GM18499 (cell line): Measurements from ENCODE around the gene WDR1.

Experiments
- ATAC-seq: cut with Tn5 transposase; IDR thresholded peaks from one replicate; pipeline ENCODE4 v1.9.1; 2021; ENCODE audit warnings: moderate number of reproducible peaks; ENCODE audit not compliant: insufficient read depth, unreplicated experiment

The WDR1 gene

DNA sequence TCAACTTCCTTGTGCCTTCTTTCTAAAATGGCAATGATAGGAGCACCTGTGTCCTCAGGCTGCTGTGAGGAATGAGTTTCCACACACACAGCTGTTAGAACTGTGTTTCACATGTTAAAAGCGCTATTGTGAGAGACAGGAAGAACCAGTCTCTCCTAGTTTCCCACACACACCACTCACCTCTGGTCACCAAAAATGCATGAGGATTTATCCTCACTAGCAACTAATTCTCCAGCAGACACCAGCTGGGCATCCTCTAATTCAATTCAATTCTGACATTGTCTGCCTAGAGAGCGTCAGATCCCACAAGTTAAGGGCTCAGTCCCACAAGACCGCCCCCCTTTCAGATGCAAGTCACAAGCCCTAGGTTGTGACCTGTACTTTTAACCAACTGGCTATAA lies 66.3 kb downstream of the WDR1 start:
- ATAC-seq, result no peak

DNA sequence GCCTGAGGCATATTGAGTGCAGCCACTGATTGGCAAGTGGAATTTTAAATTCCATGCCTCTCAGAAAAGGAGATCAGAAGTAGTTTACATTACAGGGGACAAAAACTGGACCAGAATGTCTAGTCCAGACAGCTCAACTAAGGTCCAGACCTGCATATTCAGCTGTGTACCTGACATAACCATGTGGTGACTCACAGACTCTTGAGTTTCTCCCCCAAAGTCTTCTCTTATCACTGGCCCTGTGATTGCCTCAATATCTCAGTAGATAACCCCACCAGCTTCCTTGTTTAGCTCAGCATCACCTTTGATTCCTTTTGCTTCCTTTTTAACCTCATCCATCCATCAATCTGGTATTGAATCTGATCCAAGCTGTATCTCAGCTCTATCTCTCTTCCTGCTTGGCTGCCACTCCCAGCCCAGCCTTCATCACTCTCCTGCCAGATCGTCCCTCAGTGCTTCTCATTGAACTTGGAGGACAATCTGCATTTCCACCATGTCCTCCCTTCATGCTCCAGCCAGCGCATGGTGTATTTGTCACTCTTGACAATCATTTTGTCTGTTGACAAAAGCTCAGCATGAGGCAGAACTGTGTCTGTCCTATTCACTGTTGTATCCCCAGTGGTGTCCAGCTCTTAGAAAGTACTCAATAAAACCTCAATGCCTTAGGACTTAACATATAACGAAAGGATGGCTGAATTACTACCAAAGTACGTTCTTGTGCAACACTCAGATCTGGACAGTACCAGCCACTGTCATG lies 67.5 kb downstream of the WDR1 start:
- no peak for ATAC-seq

DNA sequence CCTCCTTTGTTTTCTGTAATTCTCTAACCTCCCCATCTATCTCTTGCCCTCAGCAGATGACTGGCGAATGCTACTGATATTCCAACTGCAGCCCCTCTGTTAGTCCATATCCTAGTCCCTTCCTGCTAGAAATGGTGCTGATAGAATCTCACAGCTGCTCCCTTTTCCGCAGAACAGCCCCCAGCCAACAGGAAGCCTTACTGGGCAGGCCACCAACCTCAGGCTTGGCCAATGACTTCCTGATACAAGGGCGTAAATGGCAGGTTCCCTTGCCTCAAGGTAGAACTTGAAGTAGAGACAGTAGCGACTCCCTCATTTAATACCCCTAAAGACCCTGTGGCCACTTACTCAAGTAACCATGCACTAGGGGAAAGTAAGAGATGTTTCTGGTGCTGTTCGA lies 68.6 kb downstream of the WDR1 start:
- no peak for ATAC-seq

GRCh38 chr4:10046471-10046870 lies 70.1 kb downstream of the WDR1 start:
- ATAC-seq, result no peak

GRCh38 chr4:10045481-10045880 lies 71.1 kb downstream of the WDR1 start:
- ATAC-seq, result no peak

DNA sequence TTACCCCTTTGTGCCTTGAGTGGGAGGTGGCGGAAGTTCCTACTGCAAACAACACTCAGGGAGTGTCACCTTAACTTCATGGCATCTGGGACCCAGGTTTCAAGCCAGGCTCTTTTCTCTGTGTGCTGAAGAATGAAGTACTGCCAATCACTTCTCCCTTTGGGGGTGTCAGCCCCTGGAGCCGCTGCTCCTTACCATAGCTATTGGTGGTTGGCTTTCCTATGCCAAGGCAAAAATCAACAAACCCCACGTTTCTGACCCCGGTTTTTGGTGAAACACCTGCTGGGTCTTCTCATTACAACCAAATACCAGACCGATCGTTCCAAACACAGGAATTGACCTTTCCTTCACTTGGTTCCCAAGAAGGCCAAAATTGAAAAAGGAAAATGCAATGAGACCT lies 75.6 kb downstream of the WDR1 start:
- no peak for ATAC-seq

- no peak for ATAC-seq
Measured at GRCh38 chr4:10040049-10040892, 76.3 kb downstream of the WDR1 start.

DNA sequence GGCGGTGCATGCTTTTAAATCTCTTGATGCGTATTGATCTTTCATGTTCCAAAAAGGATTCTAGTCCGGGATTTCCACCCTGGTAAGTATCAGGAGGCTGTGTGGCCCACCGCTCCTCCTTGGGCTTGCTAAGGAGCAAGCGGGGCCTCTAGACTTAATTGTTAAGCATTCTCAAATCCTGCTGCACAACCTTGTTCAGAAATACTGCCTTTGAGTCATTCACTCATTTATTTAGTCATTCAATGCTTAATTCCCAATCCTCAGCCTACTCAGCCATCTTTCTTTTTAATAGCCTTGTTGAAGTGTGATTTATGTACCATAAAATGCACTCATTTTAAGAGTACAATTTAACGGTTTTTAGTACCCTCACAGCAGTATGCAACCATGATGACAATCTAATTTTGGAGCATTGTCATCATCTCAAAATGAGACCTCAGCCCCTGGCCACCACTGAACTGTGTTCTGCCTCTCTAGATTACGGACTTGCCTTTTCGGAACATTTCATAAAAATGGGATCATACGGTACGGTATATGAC lies 79.7 kb downstream of the WDR1 start:
- no peak for ATAC-seq

GRCh38 chr4:10035130-10035529 lies 81.5 kb downstream of the WDR1 start:
- ATAC-seq, result no peak

- no peak for ATAC-seq
Measured at GRCh38 chr4:10034612-10035104, 81.9 kb downstream of the WDR1 start.

DNA sequence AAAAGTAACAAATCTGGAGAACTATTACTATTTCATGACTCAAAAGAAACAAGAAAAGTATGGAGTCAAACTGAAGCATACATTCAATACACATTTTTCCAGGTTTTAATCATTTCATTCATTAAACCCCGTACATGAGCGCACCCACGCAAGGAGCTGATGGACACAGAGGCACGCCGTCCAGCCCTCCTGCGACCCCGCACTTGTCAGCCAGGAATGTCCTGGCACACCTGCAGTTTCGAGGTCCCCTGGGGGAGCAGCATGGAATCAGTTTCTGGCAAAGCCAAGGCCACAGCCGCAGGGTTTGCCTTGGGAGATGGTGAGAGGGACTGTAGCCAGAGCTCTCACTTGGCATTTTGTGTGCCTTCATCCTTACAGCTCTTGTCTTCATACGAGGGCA lies 82.5 kb downstream of the WDR1 start:
- no peak for ATAC-seq

DNA sequence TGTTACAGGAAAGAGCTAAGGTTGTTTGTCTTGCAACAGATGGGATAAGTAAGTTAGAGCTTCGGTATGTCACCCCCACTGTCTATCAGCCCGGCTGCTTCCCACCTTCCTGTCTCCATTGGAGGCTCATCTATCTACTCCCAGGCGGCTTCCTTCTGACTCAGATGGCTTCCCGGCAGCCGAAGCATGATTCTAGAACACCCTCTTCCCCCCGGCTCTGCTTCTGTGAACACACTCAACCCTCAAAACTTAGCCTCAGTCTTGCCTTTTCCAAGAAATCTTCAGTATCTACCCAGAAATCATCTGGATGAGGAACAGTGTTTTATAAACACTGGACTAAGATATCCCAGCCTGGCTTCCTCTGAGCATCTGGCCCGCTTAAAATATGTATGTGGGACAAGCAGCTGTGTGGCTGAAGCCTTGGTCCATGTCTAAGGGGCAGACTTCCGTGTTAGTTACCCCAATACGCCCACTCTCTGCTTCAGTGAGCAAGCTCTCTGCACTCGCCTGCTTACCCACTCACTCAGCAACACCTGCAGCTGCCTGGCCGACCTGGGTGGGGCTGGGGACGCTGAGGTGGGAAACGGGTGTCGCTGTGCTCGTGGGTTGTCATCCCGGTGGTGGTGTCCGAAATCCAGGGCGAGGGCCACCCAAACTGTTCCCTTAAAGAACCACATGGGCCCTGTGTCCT lies 83.3 kb downstream of the WDR1 start:
- no peak for ATAC-seq

DNA sequence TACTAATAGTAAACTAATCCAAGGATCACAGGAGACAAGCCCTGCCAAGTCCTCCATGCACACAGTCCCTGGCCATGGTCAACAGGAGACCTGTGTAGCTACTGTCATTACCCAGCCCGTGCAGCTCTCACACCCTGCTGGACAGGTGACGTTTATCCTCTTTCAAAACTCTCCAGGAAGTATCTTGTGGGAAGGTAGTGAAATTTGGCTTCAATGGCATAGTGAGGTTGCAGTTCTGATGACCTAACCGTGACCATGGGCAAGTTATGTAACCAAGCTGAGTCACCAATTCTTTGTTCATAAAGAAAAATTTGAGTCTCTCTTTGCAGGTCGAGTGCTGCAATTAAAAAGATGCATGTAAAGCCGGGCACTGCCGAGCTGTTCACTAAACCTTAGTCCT lies 84.0 kb downstream of the WDR1 start:
- ATAC-seq, result no peak

DNA sequence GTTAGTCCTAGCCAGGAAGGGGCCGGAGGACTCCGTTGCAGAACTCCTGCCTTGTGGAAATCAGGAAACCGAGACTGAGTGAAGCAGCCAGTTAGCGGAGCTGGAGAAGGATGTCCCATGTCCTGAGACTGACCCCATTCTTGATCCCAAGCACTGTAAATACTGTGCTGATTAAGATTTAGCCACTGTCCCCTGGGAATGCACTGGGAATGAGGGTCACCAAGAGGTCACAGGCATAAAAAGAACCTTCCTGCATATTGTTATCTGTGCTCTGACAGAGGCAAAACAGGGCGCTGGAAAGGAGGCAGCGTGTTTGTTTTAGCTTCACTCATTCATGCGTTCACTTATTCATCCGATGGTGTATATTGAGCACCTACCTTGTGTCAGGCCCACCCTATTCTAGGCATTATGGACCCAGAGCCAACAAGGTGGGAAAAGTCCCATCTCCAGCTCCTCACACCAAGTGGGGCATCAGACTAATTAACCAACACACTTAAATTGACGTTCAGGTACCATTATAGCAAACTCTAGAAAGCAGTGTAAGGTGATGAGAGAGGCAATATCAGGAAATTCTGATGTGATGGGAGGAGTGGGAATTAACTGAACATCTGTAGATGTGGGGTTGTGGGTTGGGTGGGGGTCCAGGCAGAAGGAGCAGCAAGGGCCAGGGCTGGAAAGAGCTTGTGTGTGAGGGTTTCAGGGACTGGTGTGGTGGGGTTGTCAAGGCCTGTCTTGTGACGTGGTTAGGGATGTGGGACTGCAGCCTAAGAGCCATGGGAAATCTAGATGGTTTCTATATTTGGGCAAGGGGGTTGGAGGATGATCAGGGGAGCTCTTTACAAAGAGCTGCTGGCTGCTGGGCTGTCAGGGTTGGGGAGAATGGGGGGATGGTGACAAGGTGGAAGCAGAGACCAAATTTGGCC lies 84.7 kb downstream of the WDR1 start:
- no peak for ATAC-seq

DNA sequence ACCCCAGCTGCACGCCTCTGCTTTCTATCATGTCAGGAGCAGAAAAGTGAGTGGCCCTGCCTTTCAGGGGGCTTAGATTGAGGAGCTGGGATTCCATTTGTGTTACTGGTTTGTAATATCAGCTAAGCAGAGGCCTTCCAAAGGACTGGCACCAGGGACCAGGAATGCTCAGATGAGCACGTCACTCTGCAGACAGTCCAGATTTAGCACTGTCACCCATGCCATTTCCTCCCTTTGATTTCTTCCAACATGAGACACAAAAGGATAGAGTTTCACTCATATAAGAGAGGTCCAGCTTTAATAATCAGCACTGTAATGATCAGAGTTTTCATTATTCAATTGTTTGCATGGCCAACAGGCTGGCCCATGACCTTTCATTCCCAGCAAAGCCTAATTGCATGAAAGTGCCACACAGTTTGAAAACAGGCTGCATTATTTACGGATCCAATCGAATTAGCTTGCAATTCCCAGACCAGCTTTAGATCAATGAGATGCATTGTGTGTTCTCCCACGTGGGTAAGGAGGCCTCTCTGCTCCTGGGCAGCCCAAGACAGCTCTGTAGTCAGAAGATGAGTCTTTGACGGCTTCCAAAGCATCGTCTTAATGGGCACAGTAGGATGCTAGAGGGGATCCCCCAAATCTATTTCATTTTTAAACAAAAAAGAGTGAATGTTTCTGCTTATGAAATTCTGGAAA lies 85.5 kb downstream of the WDR1 start:
- ATAC-seq, result no peak

GRCh38 chr4:10029403-10029802 lies 87.2 kb downstream of the WDR1 start:
- ATAC-seq, result no peak

GRCh38 chr4:10028910-10029309 lies 87.7 kb downstream of the WDR1 start:
- ATAC-seq, result no peak

DNA sequence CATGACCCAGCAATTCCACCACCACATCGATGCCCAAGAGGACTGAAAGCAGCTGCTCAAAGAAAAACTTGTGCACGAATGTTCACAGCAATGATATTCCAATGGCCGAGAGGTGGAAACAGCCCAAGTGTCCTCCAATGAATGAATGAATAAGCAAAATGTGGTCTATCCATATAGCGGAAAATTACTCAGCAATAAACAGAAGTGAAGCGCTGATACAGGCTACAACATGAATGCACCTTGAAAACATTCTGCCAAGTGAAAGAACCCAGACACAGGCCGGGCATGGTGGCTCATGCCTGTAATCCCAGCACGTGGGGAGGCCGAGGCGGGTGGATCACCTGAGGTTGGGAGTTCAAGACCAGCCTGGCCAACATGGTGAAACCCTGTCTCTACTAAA lies 90.1 kb downstream of the WDR1 start:
- ATAC-seq, result no peak

- ATAC-seq, result no peak
Measured at GRCh38 chr4:10025230-10025806, 91.3 kb downstream of the WDR1 start.
